ENCODE measurements around the gene MUC3A.

The MUC3A gene

DNA sequence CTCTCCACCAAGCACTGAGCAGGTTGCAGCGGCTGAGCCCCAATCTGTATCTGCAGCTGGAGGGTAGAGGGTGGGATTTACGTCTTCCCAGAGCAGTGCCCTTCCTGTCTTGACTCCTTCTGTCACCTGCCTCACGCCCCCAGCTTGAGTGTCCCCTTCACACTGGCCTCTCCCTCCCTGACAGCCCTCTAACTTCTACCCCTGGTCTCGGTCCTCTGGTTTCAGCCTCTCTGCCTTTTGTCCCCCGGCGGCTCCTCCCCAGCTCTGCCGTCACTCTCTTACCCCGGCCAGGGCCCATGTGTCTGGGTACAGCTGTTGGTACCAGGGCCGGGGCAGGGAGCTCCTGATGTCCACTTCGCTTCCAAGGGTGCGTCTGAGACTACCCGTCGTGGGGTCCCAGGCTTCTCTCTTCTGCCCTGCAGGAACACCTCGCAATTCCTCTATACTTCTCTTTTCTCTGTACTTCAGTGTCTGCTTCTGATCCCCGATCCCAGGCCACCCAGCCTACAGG, 654 bp downstream of the MUC3A start:
- no peak for DNase-seq (ENCODE audit: low read depth)
- in situ Hi-C loops (cut with HindIII; ENCODE audit: low sequenced_read_pairs): loop anchor here (10.0 kb wide), 1 partner anchor 65 kb away; the partner anchor contains the start of gene UFSP1
- TF ChIP-seq, protein P1, sequence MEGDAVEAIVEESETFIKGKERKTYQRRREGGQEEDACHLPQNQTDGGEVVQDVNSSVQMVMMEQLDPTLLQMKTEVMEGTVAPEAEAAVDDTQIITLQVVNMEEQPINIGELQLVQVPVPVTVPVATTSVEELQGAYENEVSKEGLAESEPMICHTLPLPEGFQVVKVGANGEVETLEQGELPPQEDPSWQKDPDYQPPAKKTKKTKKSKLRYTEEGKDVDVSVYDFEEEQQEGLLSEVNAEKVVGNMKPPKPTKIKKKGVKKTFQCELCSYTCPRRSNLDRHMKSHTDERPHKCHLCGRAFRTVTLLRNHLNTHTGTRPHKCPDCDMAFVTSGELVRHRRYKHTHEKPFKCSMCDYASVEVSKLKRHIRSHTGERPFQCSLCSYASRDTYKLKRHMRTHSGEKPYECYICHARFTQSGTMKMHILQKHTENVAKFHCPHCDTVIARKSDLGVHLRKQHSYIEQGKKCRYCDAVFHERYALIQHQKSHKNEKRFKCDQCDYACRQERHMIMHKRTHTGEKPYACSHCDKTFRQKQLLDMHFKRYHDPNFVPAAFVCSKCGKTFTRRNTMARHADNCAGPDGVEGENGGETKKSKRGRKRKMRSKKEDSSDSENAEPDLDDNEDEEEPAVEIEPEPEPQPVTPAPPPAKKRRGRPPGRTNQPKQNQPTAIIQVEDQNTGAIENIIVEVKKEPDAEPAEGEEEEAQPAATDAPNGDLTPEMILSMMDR (IDR thresholded peaks at IDR 0.05; ENCODE audit: low read depth, low read length, missing control alignments): no peak
- no peak overlapping the region for H3K4me3 ChIP-seq (ENCODE audit: low read depth, low read length)

DNA sequence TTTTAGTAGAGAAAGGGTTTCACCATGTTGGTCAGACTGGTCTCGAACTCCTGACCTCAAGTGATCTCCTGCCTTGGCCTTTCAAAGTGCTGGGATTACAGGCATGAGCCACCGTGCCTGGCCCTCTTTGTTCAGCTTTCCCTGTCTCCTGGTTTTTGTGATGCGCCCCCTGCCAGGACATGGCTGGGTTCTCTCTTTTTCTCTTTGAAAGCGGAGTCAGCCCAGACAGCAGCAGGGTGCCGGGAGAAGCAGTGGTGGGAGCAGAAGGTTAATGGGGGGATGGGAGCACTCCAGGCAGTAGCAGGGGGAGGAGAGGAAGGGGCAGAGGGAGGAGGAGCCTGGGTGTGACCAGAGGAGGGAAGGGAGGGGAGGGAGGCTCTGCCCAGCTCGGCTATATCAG, 1.8 kb downstream of the MUC3A start:
- in situ Hi-C loops (cut with HindIII; ENCODE audit: low sequenced_read_pairs): no loop called here
- TF ChIP-seq, protein P1 (IDR thresholded peaks at IDR 0.05; ENCODE audit: low read depth, low read length, missing control alignments): no peak
- no peak overlapping the region for H3K4me3 ChIP-seq (ENCODE audit: low read depth, low read length)
- DNase-seq (ENCODE audit: low read depth): no peak

DNA sequence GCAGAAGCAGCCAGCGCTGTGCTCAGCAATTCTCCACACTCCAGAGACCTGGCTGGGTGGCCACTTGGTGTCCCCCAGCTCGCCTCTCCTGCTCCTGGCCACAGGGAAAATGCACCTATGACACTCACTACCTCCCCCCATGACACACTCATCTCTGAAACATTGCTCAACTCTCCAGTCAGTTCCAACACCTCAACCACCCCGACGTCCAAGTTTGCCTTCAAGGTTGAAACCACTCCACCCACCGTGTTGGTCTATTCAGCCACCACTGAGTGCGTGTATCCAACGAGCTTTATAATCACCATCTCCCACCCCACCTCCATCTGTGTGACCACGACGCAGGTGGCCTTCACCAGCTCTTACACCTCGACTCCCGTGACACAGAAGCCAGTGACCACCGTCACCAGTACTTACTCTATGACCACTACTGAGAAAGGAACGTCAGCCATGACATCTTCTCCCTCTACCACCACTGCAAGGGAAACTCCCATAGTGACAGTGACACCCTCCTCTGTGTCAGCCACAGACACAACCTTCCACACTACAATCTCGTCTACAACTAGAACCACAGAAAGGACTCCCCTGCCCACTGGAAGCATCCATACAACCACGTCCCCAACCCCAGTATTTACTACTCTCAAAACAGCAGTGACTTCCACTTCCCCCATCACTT, 2.7 kb downstream of the MUC3A start:
- no peak for DNase-seq (ENCODE audit: low read depth)
- TF ChIP-seq, protein P1 (IDR thresholded peaks at IDR 0.05; ENCODE audit: low read depth, low read length, missing control alignments): no peak
- in situ Hi-C loops (cut with HindIII; ENCODE audit: low sequenced_read_pairs): no loop called here
- no peak overlapping the region for H3K4me3 ChIP-seq (ENCODE audit: low read depth, low read length)

DNA sequence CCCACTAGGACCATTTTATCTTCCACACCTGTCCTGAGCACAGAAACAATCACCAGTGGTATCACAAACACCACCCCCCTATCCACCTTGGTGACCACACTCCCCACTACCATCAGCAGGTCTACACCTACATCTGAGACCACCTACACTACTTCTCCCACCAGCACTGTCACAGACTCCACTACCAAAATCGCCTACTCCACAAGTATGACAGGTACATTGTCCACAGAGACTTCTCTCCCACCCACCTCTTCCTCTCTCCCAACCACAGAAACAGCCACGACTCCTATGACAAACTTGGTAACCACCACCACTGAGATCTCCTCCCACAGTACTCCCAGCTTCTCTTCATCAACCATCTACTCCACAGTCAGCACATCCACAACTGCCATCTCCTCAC, 3.3 kb downstream of the MUC3A start:
- H3K4me3 ChIP-seq (ENCODE audit: low read depth, low read length): no peak overlapping the region
- in situ Hi-C loops (cut with HindIII; ENCODE audit: low sequenced_read_pairs): no loop called here
- TF ChIP-seq, protein P1 (IDR thresholded peaks at IDR 0.05; ENCODE audit: low read depth, low read length, missing control alignments): no peak
- DNase-seq (ENCODE audit: low read depth): no peak

DNA sequence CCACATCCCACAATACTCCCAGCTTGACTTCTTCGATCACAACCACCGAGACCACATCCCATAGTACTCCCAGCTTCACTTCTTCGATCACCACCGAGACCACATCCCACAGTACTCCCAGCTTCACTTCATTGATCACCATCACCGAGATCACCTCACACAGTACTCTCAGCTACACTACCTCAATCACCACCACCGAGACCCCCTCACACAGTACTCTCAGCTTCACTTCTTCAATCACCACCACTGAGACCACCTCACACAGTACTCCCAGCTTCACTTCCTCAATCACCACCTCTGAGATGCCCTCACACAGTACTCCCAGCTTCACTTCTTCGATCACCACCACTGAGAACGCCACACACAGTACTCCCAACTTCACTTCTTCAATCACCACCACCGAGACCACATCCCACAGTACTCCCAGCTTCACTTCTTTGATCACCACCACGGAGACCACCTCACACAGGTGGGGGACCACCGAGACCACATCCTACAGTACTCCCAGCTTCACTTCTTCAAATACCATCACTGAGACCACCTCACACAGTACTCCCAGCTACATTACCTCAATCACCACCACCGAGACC, 8.6 kb downstream of the MUC3A start:
- TF ChIP-seq, protein P1 (IDR thresholded peaks at IDR 0.05; ENCODE audit: low read depth, low read length, missing control alignments): no peak
- DNase-seq (ENCODE audit: low read depth): no peak
- in situ Hi-C loops (cut with HindIII; ENCODE audit: low sequenced_read_pairs): no loop called here
- no peak overlapping the region for H3K4me3 ChIP-seq (ENCODE audit: low read depth, low read length)

DNA sequence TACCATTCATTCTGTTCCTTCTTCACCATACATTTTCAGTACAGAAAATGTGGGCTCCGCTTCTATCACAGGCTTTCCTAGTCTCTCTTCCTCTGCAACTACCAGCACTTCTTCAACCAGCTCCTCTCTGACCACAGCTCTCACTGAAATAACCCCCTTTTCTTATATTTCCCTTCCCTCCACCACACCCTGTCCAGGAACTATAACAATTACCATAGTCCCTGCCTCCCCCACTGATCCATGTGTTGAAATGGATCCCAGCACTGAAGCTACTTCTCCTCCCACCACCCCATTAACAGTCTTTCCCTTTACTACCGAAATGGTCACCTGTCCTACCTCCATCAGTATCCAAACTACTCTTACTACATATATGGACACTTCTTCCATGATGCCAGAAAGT, 10.6 kb downstream of the MUC3A start:
- TF ChIP-seq, protein P1 (IDR thresholded peaks at IDR 0.05; ENCODE audit: low read depth, low read length, missing control alignments): no peak
- DNase-seq (ENCODE audit: low read depth): no peak
- in situ Hi-C loops (cut with HindIII; ENCODE audit: low sequenced_read_pairs): no loop called here

More for the DNA sequence above, 10.6 kb downstream of the MUC3A start:
- H3K4me3 ChIP-seq (ENCODE audit: low read depth, low read length): no peak overlapping the region
